Osteoblast (primary cell): ENCODE measurements around the gene GRB10. TPM values are rescaled to one million over a fixed set of nuclear protein-coding genes. Genes with fewer than 3 reads are reported as not detected.

Experiments
- DNase-seq: peaks from one replicate; pipeline ENCODE4 v3.0.0; 2011; ENCODE audit warnings: low spot score, mixed read lengths; ENCODE audit not compliant: insufficient read length; ENCODE audit errors: missing footprints
- H2AFZ ChIP-seq: 2 replicates; pipeline ENCODE4 v1.6.0; 2011; ENCODE audit warnings: mild to moderate bottlenecking, low read length
- H3K27ac ChIP-seq: 2 replicates; pipeline ENCODE4 v1.5.1; 2011; ENCODE audit warnings: mild to moderate bottlenecking, low read depth, low read length, moderate library complexity
- H3K27me3 ChIP-seq: 2 replicates; pipeline ENCODE4 v1.6.0; 2012; ENCODE audit warnings: mild to moderate bottlenecking, control low read depth, inconsistent platforms, low read length, moderate library complexity; ENCODE audit not compliant: insufficient read depth
- H3K36me3 ChIP-seq: 2 replicates; pipeline ENCODE4 v1.5.1; 2011; ENCODE audit warnings: mild to moderate bottlenecking, low read length, control low read depth, moderate library complexity; ENCODE audit not compliant: insufficient read depth
- H3K4me1 ChIP-seq: 2 replicates; pipeline ENCODE4 v1.5.1; 2011; ENCODE audit warnings: mild to moderate bottlenecking, low read length, control low read depth, moderate library complexity; ENCODE audit not compliant: insufficient read depth
- H3K4me2 ChIP-seq: 2 replicates; pipeline ENCODE4 v1.6.0; 2011; ENCODE audit warnings: mild to moderate bottlenecking, low read length; ENCODE audit not compliant: insufficient read depth
- H3K4me3 ChIP-seq: fragments of 200-600 bp; sonication (generic); 3 replicates; pipeline ENCODE4 v1.5.1; 2012; ENCODE audit warnings: mild to moderate bottlenecking, low read length, inconsistent platforms; ENCODE audit not compliant: insufficient read depth
- H3K79me2 ChIP-seq: 2 replicates; pipeline ENCODE4 v1.6.0; 2012; ENCODE audit warnings: mild to moderate bottlenecking, low read length, control low read depth, inconsistent platforms; ENCODE audit not compliant: insufficient read depth
- H3K9me3 ChIP-seq: 2 replicates; pipeline ENCODE4 v1.5.1; 2011; ENCODE audit warnings: low read depth, low read length, control low read depth
- H4K20me1 ChIP-seq: 2 replicates; pipeline ENCODE4 v1.6.0; 2012; ENCODE audit warnings: mild to moderate bottlenecking, low read length, control low read depth; ENCODE audit not compliant: insufficient read depth
- CTCF ChIP-seq: IDR thresholded peaks from 2 replicates; pipeline ENCODE4 v1.5.1; 2011; ENCODE audit warnings: mild to moderate bottlenecking, low read depth, low read length, moderate library complexity; ENCODE audit errors: extremely low read depth
- total RNA-seq: library from RNA; depleted of rRNA; stranded (reverse); fragments of >200 nt; gene quantifications from 2 replicates; pipeline ENCODE4 v1.2.3, GENCODE V29; 2012

GRB10 gene
- total RNA-seq, 1 donor = 62.6 TPM

DNA sequence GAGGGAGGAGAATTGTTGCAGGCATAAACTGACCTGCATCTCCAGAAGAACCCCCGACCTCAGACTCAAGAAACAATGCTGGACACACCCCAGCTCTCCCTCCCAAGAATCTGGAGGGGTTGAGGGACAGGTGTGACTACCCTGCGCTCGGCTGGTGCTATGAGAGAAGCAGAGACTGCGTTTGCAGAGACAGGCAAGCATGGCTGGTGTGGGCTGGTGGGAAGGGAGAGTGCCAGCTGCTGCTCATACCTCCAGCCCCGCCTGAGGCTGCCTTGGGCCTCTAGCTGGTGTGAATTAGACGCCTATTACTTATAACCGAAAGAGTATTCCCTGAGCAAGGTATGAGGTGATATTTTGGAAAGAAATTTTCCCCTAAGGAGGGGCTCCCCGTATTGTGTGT lies 169.2 kb downstream of the GRB10 start:
- no peak overlapping the region for H3K27ac ChIP-seq
- peaks cover 35% of the 10 kb centered on the region for H3K36me3 ChIP-seq
- H3K9me3 ChIP-seq = no peaks in the 10 kb centered on the region
- H2AFZ ChIP-seq = no peak overlapping the region
- DNase-seq = no peak
- no peak for TF ChIP-seq CTCF
- no peaks in the 10 kb centered on the region for H3K79me2 ChIP-seq
- H3K27me3 ChIP-seq = no peaks in the 10 kb centered on the region
- H3K4me1 ChIP-seq = peaks cover 10% of the 10 kb centered on the region
- H3K4me2 ChIP-seq = no peak overlapping the region
- H3K4me3 ChIP-seq = no peak overlapping the region
- H4K20me1 ChIP-seq = peaks cover 18% of the 10 kb centered on the region

DNA sequence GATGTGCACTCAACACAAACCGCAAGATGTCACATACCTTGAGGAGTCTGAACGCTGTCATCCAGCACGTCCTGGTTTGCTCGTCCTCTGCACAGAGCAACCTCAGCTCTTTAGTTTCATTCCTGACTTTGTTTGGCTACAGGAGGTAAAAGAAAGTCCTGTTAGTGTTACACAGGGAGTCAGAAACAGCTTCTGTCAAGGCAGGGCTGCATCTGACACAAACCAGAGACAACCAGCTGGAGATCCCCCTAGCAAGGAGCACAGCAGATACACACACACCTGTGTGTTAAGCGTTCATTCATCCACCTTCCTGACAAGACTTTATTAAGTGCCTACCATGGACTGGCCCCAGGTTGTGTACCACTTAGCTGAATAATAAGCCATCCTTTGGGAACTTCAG lies 170.0 kb downstream of the GRB10 start:
- Histone ChIP-seq H3K27ac (no peak overlapping the region), H4K20me1 (peaks cover 18% of the 10 kb centered on the region), H2AFZ (no peak overlapping the region), H3K4me2 (no peak overlapping the region), H3K27me3 (no peaks in the 10 kb centered on the region), H3K4me3 (no peak overlapping the region), H3K9me3 (no peaks in the 10 kb centered on the region), H3K79me2 (no peaks in the 10 kb centered on the region), H3K36me3 (peaks cover 39% of the 10 kb centered on the region), H3K4me1 (peaks cover 10% of the 10 kb centered on the region)
- TF ChIP-seq CTCF = no peak
- no peak for DNase-seq

GRCh38 chr7:50610521-50611277 lies 172.0 kb downstream of the GRB10 start:
- Histone ChIP-seq H3K4me2 (no peak overlapping the region), H3K36me3 (peaks cover 36% of the 10 kb centered on the region), H4K20me1 (peaks cover 23% of the 10 kb centered on the region), H3K4me1 (peaks cover 10% of the 10 kb centered on the region), H3K79me2 (no peaks in the 10 kb centered on the region), H3K27ac (no peak overlapping the region), H3K4me3 (no peak overlapping the region), H3K9me3 (no peaks in the 10 kb centered on the region), H3K27me3 (no peaks in the 10 kb centered on the region), H2AFZ (no peak overlapping the region)
- no peak for TF ChIP-seq CTCF
- DNase-seq = no peak

DNA sequence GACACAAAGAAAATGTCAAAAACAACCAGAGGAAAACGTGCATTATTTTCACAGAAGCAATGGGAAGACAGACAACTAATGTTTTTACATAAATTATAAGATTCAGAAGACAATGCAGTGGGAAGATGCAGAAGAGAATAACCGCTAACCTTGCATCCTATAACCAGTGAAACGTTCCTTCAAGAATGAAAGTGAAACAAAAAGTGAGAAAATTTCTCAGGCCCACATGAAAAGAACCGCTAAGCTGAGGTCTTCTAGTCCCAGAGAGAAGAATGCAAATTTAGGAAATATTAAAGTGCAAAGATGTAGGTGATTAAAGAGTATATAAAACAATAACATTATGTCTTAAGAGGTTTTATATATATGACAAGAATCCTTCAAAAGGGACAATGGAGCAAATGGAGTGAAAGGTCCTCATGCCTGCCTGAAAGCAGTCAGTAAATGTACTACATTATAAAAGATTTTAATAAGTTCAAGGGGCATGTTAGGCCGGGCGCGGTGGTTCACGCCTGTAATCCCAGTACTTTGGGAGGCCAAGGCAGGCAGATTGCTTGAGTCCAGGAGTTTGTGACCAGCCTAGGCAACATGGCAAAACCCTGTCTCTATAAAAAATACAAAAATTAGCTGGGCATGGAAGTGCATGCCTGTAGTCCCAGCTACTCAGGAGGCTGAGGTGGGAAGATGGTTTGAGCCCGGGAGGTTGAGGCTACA lies 174.3 kb downstream of the GRB10 start:
- no peak overlapping the region for H3K4me3 ChIP-seq
- H3K9me3 ChIP-seq = no peaks in the 10 kb centered on the region
- peaks cover 16% of the 10 kb centered on the region for H4K20me1 ChIP-seq
- H2AFZ ChIP-seq = no peak overlapping the region
- H3K27me3 ChIP-seq = no peaks in the 10 kb centered on the region
- no peak for DNase-seq
- H3K4me1 ChIP-seq = peaks cover 10% of the 10 kb centered on the region
- H3K4me2 ChIP-seq = no peak overlapping the region
- TF ChIP-seq CTCF = no peak
- peaks cover 22% of the 10 kb centered on the region for H3K36me3 ChIP-seq
- H3K27ac ChIP-seq = no peak overlapping the region
- no peaks in the 10 kb centered on the region for H3K79me2 ChIP-seq
